Liver (tissue), 9 donors: ENCODE data around the gene DNAH6. TPM values are rescaled to one million over a fixed set of nuclear protein-coding genes. Genes with fewer than 3 reads are reported as not detected.

Experiments
- DNase-seq: peaks from one replicate; pipeline ENCODE4 v3.0.0-alpha.2; 2017; ENCODE audit warnings: low spot score
- H3K27ac ChIP-seq, 2 donors: one replicate each; pipeline ENCODE4 v1.7.0; 2013; ENCODE audit warnings: inconsistent platforms in 2 of 2, low read length in 2 of 2, control low read depth in 1 of 2, low read depth in 1 of 2, mild to moderate bottlenecking in 1 of 2
- H3K27me3 ChIP-seq, 4 donors: one replicate each; pipeline versions ENCODE4 v1.6.1 to v1.7.0; 2013; ENCODE audit warnings: low read length in 3 of 4, inconsistent platforms in 1 of 4, mild to moderate bottlenecking in 1 of 4, moderate library complexity in 1 of 4; ENCODE audit not compliant: control insufficient read depth in 4 of 4, insufficient read depth in 4 of 4
- H3K36me3 ChIP-seq, 4 donors: one replicate each; pipeline versions ENCODE4 v1.6.1 to v1.7.0; 2013; ENCODE audit warnings: low read length in 3 of 4, mild to moderate bottlenecking in 3 of 4, low read depth in 1 of 4, moderate library complexity in 1 of 4; ENCODE audit not compliant: control insufficient read depth in 4 of 4, insufficient read depth in 3 of 4
- H3K4me1 ChIP-seq, 4 donors: one replicate each; pipeline versions ENCODE4 v1.6.1 to v1.7.0; 2013; ENCODE audit warnings: low read length in 3 of 4, mild to moderate bottlenecking in 3 of 4, moderate library complexity in 1 of 4; ENCODE audit not compliant: control insufficient read depth in 4 of 4, insufficient read depth in 4 of 4
- H3K4me3 ChIP-seq, 3 donors: one replicate each; pipeline versions ENCODE4 v1.6.1 to v1.7.0; 2013; ENCODE audit warnings: low read length in 3 of 3, control low read depth in 1 of 3, low read depth in 1 of 3, mild to moderate bottlenecking in 1 of 3
- H3K9ac ChIP-seq, 2 donors: one replicate each; pipeline ENCODE4 v1.7.0; 2013; ENCODE audit warnings: low read length in 2 of 2, mild to moderate bottlenecking in 2 of 2, moderate library complexity in 2 of 2, control low read depth in 1 of 2, low read depth in 1 of 2
- H3K9me3 ChIP-seq, 4 donors: one replicate each; pipeline versions ENCODE4 v1.6.1 to v1.7.0; 2013; ENCODE audit warnings: low read length in 3 of 4; ENCODE audit not compliant: control insufficient read depth in 4 of 4
- EGR1 ChIP-seq, 2 donors: IDR thresholded peaks; 2 replicates each; pipeline ENCODE4 v1.6.1; 2016 to 2018; ENCODE audit warnings: antibody characterized with exemption in 2 of 2, low read depth in 2 of 2
- FOXA1 ChIP-seq: IDR thresholded peaks from 2 replicates; pipeline ENCODE4 v1.6.1; 2016; ENCODE audit warnings: antibody characterized with exemption
- FOXA2 ChIP-seq: IDR thresholded peaks from 2 replicates; pipeline ENCODE4 v1.6.1; 2016; ENCODE audit warnings: antibody characterized with exemption
- GABPA ChIP-seq, 2 donors: IDR thresholded peaks in 1 of 2; conservative IDR thresholded peaks in 1 of 2; 2 replicates each; pipeline ENCODE4 v1.6.1; 2016; ENCODE audit warnings: antibody characterized with exemption in 2 of 2, mild to moderate bottlenecking in 1 of 2, moderate library complexity in 1 of 2
- HNF4A ChIP-seq, 2 donors: conservative IDR thresholded peaks; 2 replicates each; pipeline ENCODE4 v1.6.1; 2016; ENCODE audit warnings: antibody characterized with exemption in 2 of 2, mild to moderate bottlenecking in 2 of 2
- HNF4G ChIP-seq: IDR thresholded peaks from 2 replicates; pipeline ENCODE4 v1.6.1; 2016; ENCODE audit warnings: antibody characterized with exemption
- JUND ChIP-seq, 2 donors: IDR thresholded peaks; 2 replicates each; pipeline ENCODE4 v1.6.1; 2016; ENCODE audit warnings: antibody characterized with exemption in 2 of 2
- NR2F2 ChIP-seq: IDR thresholded peaks from 2 replicates; pipeline ENCODE4 v1.6.1; 2016; ENCODE audit warnings: antibody characterized with exemption
- RAD21 ChIP-seq, 2 donors: IDR thresholded peaks; 2 replicates each; pipeline ENCODE4 v1.6.1; 2016; ENCODE audit warnings: antibody characterized with exemption in 2 of 2, mild to moderate bottlenecking in 2 of 2
- RXRA ChIP-seq, 2 donors: IDR thresholded peaks; 2 replicates each; pipeline ENCODE4 v1.6.1; 2017 to 2018; ENCODE audit warnings: antibody characterized with exemption in 2 of 2, mild to moderate bottlenecking in 1 of 2
- SP1 ChIP-seq: IDR thresholded peaks from 2 replicates; pipeline ENCODE4 v1.6.1; 2018; ENCODE audit warnings: antibody characterized with exemption, mild to moderate bottlenecking
- TAF1 ChIP-seq: conservative IDR thresholded peaks from 2 replicates; pipeline ENCODE4 v1.6.1; 2016; ENCODE audit warnings: antibody characterized with exemption, mild to moderate bottlenecking
- YY1 ChIP-seq: IDR thresholded peaks from 2 replicates; pipeline ENCODE4 v1.6.1; 2016; ENCODE audit warnings: antibody characterized with exemption, mild to moderate bottlenecking
- WGBS: extraction: QIAGEN DNeasy Blood & Tissue Kit; methylation state at CpG from one replicate; pipeline ENCODE4 v1.1.7; 2013; 5-methylcytosine and 5-hydroxymethylcytosine counted together
- polyA plus RNA-seq, 2 donors: library from polyadenylated mRNA; stranded (reverse) in 1 of 2; unstranded in 1 of 2; fragments of 200-250 nt in 1 of 2; fragments of >200 nt in 1 of 2; fragmentation: Nextera tagmentation in 1 of 2; extraction: Ambion mirVana in 1 of 2; gene quantifications; one replicate each; pipeline versions ENCODE4 v1.2.1 to v1.2.3, GENCODE V29; 2013 to 2015
- total RNA-seq, 2 donors: library from RNA; depleted of rRNA; stranded (reverse); fragments of >200 nt; gene quantifications; one replicate each; pipeline ENCODE4 v1.2.3, GENCODE V29; 2014
- TF ChIP-seq, protein P1 (sequence below): IDR thresholded peaks from 2 replicates; pipeline ENCODE4 v1.6.1; 2016; ENCODE audit warnings: antibody characterized with exemption, mild to moderate bottlenecking
- TF ChIP-seq, protein P2 (sequence below): IDR thresholded peaks from 2 replicates; pipeline ENCODE4 v1.6.1; 2016; ENCODE audit warnings: antibody characterized with exemption
- TF ChIP-seq, protein P3 (sequence below): fragments of 150-350 bp; IDR thresholded peaks from 2 replicates; pipeline ENCODE4 v1.5.1; 2017; ENCODE audit warnings: improper control_type of control experiment, low read depth, low read length; ENCODE audit not compliant: missing input control
- TF ChIP-seq, protein P4 (sequence below): IDR thresholded peaks from 2 replicates; pipeline ENCODE4 v1.6.1; 2016; ENCODE audit warnings: antibody characterized with exemption
- TF ChIP-seq, protein P5 (sequence below): IDR thresholded peaks from 2 replicates; pipeline ENCODE4 v1.6.1; 2016; ENCODE audit warnings: antibody characterized with exemption
- donor health status: healthy.
- donor health status: healthy.
- donor health status: healthy.
- donor health status: healthy.
- donor health status: healthy.

Gene DNAH6
- total and polyA plus RNA-seq, 4 donors, result 0.32 to 1.6 (median 0.59) TPM

DNA sequence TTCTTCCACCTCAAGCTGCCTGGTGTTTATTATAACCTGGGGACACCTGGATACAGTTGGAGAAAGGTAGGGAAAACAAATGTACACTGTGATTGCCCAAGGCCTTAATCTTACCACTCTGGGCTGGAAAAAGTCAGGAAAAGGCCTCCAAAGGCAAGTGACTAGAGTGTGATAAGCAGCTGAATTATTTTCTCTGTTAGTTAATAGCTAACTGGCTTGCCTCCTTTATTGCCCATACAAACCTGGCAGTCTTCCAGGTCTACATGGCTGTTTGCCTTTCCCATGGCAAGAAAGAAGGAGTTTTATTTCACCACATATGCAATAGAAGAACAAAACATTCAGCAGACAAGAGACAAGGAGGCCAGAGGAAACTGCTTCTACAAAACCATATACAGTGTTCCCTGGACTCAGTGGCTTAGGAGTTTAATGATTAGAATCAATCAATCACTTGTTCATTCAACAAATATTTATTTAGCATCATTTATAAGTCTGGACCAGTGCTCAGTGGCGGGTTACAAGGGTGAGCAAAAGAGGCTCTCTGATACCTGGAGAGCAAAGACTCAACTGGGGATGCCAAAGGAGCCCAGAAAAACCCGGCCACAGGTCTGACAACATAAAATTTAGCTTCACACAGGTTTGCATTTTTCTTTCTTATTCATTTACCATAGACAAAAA, 29.7 kb upstream of the DNAH6 start:
- no peaks in the 10 kb centered on the region for H3K36me3 ChIP-seq
- H3K4me1 ChIP-seq, result peaks cover 7 to 28% (median 25%) of the 10 kb centered on the region in 4 donors
- WGBS, result 32% methylated on average over 2 of the region's 2 CpGs
- H3K9ac ChIP-seq, result no peak overlapping the region
- no peaks in the 10 kb centered on the region for H3K27me3 ChIP-seq
- no peak overlapping the region for H3K4me3 ChIP-seq
- H3K27ac ChIP-seq, result peak overlapping the region in 1 of 2 donors; percentile 23
- TF ChIP-seq RXRA (IDR thresholded peaks at IDR 0.05) (peak; percentile 24 to 62), RAD21 (IDR thresholded peaks at IDR 0.05) (peak; percentile 14 to 39), JUND (IDR thresholded peaks at IDR 0.05) (peak in 1 of 2 donors; percentile 42), HNF4A (conservative IDR thresholded peaks at IDR 0.05) (peak; percentile 44 to 59), EGR1 (IDR thresholded peaks at IDR 0.05; ENCODE audit: low read depth in 2 of 2) (peak in 1 of 2 donors; percentile 29)
- TF ChIP-seq, protein P1, sequence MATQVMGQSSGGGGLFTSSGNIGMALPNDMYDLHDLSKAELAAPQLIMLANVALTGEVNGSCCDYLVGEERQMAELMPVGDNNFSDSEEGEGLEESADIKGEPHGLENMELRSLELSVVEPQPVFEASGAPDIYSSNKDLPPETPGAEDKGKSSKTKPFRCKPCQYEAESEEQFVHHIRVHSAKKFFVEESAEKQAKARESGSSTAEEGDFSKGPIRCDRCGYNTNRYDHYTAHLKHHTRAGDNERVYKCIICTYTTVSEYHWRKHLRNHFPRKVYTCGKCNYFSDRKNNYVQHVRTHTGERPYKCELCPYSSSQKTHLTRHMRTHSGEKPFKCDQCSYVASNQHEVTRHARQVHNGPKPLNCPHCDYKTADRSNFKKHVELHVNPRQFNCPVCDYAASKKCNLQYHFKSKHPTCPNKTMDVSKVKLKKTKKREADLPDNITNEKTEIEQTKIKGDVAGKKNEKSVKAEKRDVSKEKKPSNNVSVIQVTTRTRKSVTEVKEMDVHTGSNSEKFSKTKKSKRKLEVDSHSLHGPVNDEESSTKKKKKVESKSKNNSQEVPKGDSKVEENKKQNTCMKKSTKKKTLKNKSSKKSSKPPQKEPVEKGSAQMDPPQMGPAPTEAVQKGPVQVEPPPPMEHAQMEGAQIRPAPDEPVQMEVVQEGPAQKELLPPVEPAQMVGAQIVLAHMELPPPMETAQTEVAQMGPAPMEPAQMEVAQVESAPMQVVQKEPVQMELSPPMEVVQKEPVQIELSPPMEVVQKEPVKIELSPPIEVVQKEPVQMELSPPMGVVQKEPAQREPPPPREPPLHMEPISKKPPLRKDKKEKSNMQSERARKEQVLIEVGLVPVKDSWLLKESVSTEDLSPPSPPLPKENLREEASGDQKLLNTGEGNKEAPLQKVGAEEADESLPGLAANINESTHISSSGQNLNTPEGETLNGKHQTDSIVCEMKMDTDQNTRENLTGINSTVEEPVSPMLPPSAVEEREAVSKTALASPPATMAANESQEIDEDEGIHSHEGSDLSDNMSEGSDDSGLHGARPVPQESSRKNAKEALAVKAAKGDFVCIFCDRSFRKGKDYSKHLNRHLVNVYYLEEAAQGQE, result no peak
- no peak for DNase-seq
- H3K9me3 ChIP-seq, result no peaks in the 10 kb centered on the region

DNA sequence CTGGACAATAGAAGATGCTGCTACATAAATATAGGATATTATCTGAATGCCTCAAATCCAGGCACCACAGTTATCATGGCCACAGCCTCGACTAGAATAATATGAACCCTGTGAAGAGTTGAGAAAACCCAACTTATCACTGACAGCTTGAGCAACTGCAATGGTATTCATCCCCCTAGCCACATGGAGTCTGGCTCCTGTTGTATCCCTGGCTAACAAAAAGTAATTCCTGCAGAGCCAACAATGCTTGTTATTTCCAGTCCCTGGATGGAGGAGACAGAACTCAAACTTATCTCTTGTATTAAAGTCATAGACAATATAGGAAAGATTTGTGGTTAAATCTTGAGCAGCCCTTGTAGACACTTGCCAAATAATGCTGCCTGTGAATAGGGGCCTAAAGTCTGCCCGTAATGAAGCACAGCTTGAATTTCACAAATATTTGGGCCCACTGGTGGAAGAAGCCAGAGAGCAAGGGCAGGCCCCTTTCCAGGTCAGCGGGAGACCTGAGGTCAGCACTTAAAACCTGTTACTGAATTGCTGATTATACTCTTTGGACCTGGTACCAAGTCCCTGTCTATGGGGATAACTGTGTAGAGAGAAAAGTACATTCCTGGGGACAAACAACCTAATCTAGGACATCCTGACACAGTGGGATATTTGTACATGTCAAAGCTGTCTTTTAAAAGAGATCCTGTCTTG, 28.9 kb upstream of the DNAH6 start:
- Histone ChIP-seq H3K27me3 (no peaks in the 10 kb centered on the region), H3K9me3 (no peaks in the 10 kb centered on the region), H3K36me3 (no peaks in the 10 kb centered on the region), H3K4me1 (peaks cover 7 to 28% (median 25%) of the 10 kb centered on the region in 4 donors), H3K9ac (no peak overlapping the region), H3K4me3 (no peak overlapping the region), H3K27ac (no peak overlapping the region)
- TF ChIP-seq HNF4A (conservative IDR thresholded peaks at IDR 0.05), result peak; percentile 95 to 98
- no peak for TF ChIP-seq FOXA1
- TF ChIP-seq, protein P2, sequence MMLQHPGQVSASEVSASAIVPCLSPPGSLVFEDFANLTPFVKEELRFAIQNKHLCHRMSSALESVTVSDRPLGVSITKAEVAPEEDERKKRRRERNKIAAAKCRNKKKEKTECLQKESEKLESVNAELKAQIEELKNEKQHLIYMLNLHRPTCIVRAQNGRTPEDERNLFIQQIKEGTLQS, result no peak
- TF ChIP-seq EGR1 (IDR thresholded peaks at IDR 0.05; ENCODE audit: low read depth in 2 of 2), result no peak
- no peak for TF ChIP-seq JUND (IDR thresholded peaks at IDR 0.05)
- TF ChIP-seq YY1, result no peak
- no peak for TF ChIP-seq FOXA2
- TF ChIP-seq RAD21 (IDR thresholded peaks at IDR 0.05), result peak in 1 of 2 donors; percentile 39
- peak; percentile 97 for TF ChIP-seq SP1
- TF ChIP-seq TAF1, result no peak
- TF ChIP-seq, protein P1, result no peak
- peak; percentile 62 to 79 for TF ChIP-seq RXRA (IDR thresholded peaks at IDR 0.05)
- peak; percentile 86 for TF ChIP-seq HNF4G
- peak; percentile 22 for TF ChIP-seq NR2F2
- TF ChIP-seq, protein P3, sequence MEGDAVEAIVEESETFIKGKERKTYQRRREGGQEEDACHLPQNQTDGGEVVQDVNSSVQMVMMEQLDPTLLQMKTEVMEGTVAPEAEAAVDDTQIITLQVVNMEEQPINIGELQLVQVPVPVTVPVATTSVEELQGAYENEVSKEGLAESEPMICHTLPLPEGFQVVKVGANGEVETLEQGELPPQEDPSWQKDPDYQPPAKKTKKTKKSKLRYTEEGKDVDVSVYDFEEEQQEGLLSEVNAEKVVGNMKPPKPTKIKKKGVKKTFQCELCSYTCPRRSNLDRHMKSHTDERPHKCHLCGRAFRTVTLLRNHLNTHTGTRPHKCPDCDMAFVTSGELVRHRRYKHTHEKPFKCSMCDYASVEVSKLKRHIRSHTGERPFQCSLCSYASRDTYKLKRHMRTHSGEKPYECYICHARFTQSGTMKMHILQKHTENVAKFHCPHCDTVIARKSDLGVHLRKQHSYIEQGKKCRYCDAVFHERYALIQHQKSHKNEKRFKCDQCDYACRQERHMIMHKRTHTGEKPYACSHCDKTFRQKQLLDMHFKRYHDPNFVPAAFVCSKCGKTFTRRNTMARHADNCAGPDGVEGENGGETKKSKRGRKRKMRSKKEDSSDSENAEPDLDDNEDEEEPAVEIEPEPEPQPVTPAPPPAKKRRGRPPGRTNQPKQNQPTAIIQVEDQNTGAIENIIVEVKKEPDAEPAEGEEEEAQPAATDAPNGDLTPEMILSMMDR, result no peak
- TF ChIP-seq GABPA (IDR thresholded peaks at IDR 0.05 in 1 of 2, conservative IDR thresholded peaks at IDR 0.05 in 1 of 2), result no peak
- TF ChIP-seq, protein P4, sequence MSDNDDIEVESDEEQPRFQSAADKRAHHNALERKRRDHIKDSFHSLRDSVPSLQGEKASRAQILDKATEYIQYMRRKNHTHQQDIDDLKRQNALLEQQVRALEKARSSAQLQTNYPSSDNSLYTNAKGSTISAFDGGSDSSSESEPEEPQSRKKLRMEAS, result peak; percentile 22
- TF ChIP-seq, protein P5, sequence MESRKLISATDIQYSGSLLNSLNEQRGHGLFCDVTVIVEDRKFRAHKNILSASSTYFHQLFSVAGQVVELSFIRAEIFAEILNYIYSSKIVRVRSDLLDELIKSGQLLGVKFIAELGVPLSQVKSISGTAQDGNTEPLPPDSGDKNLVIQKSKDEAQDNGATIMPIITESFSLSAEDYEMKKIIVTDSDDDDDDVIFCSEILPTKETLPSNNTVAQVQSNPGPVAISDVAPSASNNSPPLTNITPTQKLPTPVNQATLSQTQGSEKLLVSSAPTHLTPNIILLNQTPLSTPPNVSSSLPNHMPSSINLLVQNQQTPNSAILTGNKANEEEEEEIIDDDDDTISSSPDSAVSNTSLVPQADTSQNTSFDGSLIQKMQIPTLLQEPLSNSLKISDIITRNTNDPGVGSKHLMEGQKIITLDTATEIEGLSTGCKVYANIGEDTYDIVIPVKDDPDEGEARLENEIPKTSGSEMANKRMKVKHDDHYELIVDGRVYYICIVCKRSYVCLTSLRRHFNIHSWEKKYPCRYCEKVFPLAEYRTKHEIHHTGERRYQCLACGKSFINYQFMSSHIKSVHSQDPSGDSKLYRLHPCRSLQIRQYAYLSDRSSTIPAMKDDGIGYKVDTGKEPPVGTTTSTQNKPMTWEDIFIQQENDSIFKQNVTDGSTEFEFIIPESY, result no peak
- WGBS, result 17% methylated on average over 3 of the region's 3 CpGs
- DNase-seq, result no peak
